GM21447 (cell line): ENCODE results near the gene EPSTI1.
"Not testable (repeated sequence)": the region's sequence is repeated elsewhere in the genome, so short reads cannot be mapped to it uniquely, and the experiment has no call there.

Experiments
- ATAC-seq: cut with Tn5 transposase; IDR thresholded peaks from one replicate; pipeline ENCODE4 v1.9.1; 2021; ENCODE audit not compliant: unreplicated experiment

The EPSTI1 gene

DNA sequence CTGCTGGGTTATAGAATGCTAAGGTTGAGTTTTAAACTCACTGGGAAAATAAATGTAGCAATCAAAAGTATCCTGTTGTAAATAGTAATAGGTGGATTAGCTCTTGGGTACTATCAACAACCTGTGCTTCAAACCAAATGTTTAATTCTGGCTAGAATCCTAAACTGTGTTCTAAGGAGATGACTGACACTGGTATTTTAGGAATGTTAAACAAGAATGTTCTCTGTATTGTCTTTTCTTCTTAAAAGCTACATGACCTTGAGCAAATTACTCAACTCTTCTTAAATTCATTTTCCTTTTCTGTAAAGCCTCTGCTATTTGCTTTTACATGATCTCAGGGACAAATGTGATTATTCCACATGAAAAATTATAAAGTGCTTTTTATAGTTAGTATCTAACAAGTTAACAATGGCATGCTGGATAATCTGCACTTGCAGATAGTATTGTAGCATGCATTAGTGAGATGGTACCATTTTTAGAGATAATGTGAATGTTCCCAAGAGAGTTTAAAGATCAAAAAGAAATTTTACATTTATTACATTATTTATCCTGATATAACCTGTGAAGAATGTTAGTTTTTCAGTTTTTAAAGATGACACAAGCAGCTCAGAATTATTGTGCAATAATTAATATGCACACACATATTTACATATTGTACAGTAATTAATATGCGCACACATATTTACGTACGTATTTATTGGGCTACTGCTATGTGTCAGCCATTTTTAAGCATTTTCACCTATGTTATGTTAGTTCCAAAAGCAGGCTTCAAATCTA is 13.6 kb upstream of the EPSTI1 start:
- no peak for ATAC-seq

GRCh38 chr13:43003729-43004128 is 11.7 kb upstream of the EPSTI1 start:
- no peak for ATAC-seq

- ATAC-seq: no peak
Measured at GRCh38 chr13:43003010-43003409, 11.0 kb upstream of the EPSTI1 start.

DNA sequence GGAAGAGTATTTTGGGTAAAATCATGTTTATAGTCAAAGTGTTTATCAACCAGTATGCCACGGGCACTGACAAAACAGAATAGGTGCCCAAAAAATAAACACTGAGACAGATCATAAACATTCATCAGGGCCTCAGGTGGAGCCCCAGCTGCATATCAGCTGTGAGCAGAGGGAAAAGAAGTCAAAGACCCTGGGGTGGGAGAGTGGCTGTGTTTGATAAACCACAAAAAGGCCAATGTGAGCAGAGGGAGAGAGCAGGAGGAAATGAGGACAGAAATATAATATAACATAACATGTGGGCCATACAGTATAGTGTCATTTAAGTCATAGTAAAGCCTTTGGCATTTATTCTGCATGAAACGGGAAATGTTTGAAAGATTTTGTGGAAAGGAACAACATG is 10.0 kb upstream of the EPSTI1 start:
- ATAC-seq: no peak

- no peak for ATAC-seq
Measured at GRCh38 chr13:43000676-43001075, 8.6 kb upstream of the EPSTI1 start.

- ATAC-seq: no peak
Measured at GRCh38 chr13:42999491-42999890, 7.5 kb upstream of the EPSTI1 start.

DNA sequence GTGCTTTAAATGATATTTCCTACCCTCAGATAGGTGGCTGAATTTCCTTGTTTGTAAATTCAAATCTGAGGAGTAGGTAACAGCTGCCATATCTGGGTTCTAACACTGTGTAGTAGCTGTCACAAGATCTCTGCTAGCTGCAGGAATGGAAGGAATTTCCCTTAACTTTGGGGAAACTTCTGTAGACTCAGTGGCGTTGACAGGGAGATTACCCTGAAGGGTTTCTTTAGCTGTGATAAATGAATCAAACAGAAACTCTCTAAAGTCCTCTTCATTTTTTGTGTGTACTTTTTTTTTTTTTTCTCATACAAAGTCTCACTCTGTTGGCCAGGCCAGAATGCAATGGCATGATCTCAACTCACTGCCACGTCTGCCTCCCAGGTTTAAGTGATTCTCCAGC is 5.3 kb upstream of the EPSTI1 start:
- peak; percentile 50 for ATAC-seq

GRCh38 chr13:42996584-42996983 is 4.5 kb upstream of the EPSTI1 start:
- ATAC-seq: no peak

- no peak for ATAC-seq
Measured at GRCh38 chr13:42994878-42995277, 2.8 kb upstream of the EPSTI1 start.

- ATAC-seq: peak; percentile 1
Measured at GRCh38 chr13:42992764-42993122, 702 bp upstream of the EPSTI1 start.

- ATAC-seq: not testable (repeated sequence)
Measured at GRCh38 chr13:42991233-42991897, 676 bp downstream of the EPSTI1 start.

GRCh38 chr13:42990291-42991232 is 1.5 kb downstream of the EPSTI1 start:
- no peak for ATAC-seq

DNA sequence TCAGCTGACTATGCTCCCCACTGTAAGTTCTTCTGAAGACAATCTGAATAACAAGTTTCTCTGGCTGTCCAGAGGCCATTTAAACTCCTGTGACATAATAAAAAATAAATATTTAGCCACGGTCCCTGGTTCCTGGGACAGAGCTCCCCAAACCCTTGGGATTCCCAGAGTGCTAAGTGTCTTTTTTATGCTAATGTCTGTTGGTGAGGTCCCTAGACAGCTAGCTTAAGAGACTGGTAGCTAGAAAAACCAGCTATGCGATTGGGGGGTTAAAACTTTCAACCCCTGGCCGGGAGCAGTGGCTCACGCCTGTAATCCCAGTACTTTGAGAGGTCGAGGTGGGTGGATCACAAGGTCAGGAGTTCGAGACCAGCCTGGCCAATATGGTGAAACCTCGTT is 5.9 kb downstream of the EPSTI1 start:
- ATAC-seq: no peak

DNA sequence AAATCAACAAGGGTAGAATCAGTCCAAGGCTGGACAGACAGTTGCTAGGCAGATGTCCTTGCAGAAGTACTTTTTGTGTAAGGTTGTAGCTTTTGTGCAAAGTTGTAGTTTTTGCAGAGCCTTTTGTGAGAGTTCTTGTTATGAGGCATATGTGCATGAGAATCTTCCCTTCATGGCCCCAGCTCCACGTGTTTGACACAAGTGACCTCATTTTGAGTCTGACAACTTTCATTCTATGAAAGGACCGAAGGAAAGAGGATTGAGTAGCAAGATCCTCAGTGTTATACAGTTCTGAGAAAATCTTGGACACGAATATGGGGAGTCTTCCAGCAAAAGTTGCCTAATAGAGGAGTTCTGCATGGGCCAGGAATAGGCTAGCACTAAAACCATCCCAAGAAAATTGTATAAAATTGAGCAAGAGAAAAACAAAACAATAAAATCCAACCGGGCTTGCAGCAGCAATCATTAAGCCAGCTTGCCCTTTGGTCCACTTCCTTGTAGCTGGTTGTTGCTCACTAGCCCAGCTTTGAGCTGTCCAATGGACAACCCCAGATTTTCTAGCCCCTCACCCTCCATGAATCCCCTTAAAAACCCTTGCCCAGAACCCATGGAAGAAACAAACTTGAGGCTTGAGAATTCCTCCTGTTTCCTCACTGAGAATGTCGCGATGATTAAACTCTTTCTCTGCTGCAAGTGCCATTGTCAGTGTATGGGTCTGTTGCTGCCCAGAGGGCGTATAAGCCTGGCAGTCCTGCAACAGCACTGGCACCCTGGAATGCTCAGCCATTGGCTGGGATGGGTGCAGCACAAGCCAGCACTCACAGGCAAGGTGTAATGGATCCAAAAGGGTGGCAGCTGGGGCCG is 6.5 kb downstream of the EPSTI1 start:
- ATAC-seq: no peak

- no peak for ATAC-seq
Measured at GRCh38 chr13:42984691-42985090, 7.3 kb downstream of the EPSTI1 start.

DNA sequence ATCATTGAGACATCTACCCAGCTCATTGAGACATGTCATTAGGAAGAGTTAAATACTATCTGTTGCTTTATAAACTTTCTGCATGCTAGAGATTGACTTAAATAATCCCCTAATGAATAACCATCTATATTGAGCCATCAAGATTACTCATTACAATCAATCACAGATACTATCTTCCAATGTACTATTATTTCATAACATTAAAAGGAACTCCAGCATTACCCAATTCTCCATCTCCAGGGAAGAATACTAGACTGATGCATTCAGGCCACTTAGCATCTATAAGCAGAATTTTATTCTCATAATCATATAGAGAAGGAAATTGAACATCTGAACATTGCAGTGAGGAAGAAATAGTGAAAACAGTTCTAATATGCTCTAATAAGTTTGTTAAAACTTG is 8.0 kb downstream of the EPSTI1 start:
- ATAC-seq: no peak

- no peak for ATAC-seq
Measured at GRCh38 chr13:42981853-42982252, 10.2 kb downstream of the EPSTI1 start.

DNA sequence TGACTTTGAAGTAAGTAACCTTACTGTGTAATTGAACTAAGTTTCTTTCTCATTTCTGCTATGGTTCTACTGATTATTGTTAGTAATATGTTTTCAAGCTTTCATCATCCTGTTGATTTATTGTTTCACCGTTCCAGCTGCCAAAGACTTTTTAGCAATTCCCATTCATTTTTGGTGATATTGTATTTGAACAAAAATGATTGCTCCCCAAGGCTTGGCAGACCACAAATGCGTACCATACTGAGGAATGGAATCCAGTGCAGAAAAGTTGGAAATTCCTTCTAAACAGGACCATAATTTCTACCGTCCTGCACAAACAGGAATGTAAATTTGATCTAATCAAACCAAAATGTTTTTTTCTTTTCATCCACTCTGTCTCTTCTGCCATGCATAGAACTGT is 10.7 kb downstream of the EPSTI1 start:
- ATAC-seq: no peak

DNA sequence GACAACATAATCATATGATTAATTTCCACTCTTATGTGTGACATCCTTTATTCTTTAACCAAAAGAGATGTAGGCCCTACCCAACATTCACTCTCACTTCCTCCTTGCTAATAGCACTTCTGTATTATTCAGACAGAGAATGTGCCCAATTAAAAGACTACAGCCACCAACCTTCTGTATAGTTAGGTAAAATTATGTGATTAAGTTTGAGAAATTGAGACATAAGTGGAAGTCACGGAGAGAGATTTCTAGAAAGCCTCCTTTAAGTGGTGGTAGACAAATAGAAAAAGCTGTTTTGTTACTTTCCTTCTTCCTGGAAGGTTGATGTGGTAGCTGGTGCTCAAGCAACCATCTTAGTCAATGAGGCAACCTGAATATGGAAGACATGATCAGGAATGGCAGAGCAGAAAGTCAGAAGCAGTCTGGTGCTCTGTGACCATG is 14.8 kb downstream of the EPSTI1 start:
- peak; percentile 66 for ATAC-seq

GRCh38 chr13:42976066-42976465 is 16.0 kb downstream of the EPSTI1 start:
- ATAC-seq: no peak

- no peak for ATAC-seq
Measured at GRCh38 chr13:42973581-42973980, 18.5 kb downstream of the EPSTI1 start.
